Activated T-cell treated with anti-CD3 and anti-CD28 coated beads, Interleukin-2, amount 50 U/mL, for 4 hours (primary cell): ENCODE results near the gene THOC7. TPM values are rescaled to one million over a fixed set of nuclear protein-coding genes. Genes with fewer than 3 reads are reported as not detected.

Experiments
- ATAC-seq, 2 donors: fragments of 200-7000 bp; cut with Tn5 transposase; one replicate each; pipeline ENCODE4 v1.10.0; 2021
- DNase-seq: peaks from one replicate; pipeline ENCODE4 v3.0.0-alpha.2; 2020
- H3K27me3 Mint-ChIP-seq: one replicate; pipeline ENCODE4 v1.8.0; 2021; ENCODE audit warnings: low read depth, mixed read lengths
- H3K36me3 Mint-ChIP-seq: one replicate; pipeline ENCODE4 v1.8.0; 2022; ENCODE audit warnings: mixed read lengths; ENCODE audit not compliant: insufficient read depth
- H3K4me1 Mint-ChIP-seq: one replicate; pipeline ENCODE4 v1.8.0; 2021; ENCODE audit warnings: low read depth, mixed read lengths
- H3K4me3 Mint-ChIP-seq: one replicate; pipeline ENCODE4 v1.8.0; 2021; ENCODE audit warnings: mild to moderate bottlenecking, moderate library complexity, mixed read lengths
- H3K9me3 Mint-ChIP-seq: one replicate; pipeline ENCODE4 v1.8.0; 2021; ENCODE audit warnings: mixed read lengths
- total RNA-seq, 3 donors: library from RNA; stranded (reverse); gene quantifications; one replicate each; pipeline ENCODE4 v1.2.1, GENCODE V29; 2021

THOC7 gene
- total RNA-seq, 3 donors from 2014 or later: 70.5 to 80.3 (median 74.5) TPM

GRCh38 chr3:63798544-63798943, 65.1 kb downstream of the THOC7 start:
- Mint-ChIP-seq H3K4me3 (no peak overlapping the region), H3K27me3 (no peaks in the 10 kb centered on the region), H3K36me3 (no peaks in the 10 kb centered on the region), H3K4me1 (no peaks in the 10 kb centered on the region), H3K9me3 (no peaks in the 10 kb centered on the region)
- ATAC-seq: no peak
- DNase-seq: no peak

- ATAC-seq (no peak), DNase-seq (no peak)
- Mint-ChIP-seq H3K4me1 (no peaks in the 10 kb centered on the region), H3K4me3 (no peak overlapping the region), H3K27me3 (no peaks in the 10 kb centered on the region), H3K9me3 (no peaks in the 10 kb centered on the region), H3K36me3 (no peaks in the 10 kb centered on the region)
Observed at GRCh38 chr3:63795438-63795837, 68.2 kb downstream of the THOC7 start.

- ATAC-seq (no peak), DNase-seq (no peak)
- Mint-ChIP-seq H3K27me3 (no peaks in the 10 kb centered on the region), H3K36me3 (no peaks in the 10 kb centered on the region), H3K9me3 (no peaks in the 10 kb centered on the region), H3K4me3 (no peak overlapping the region), H3K4me1 (no peaks in the 10 kb centered on the region)
Observed at GRCh38 chr3:63791974-63792373, 71.6 kb downstream of the THOC7 start.

Other genes with a start within 250 kb of the THOC7 start
- gene SNTN, start 211.1 kb downstream of the THOC7 start, total RNA-seq: not detected
- gene C3orf49, start 44.5 kb downstream of the THOC7 start, total RNA-seq: not detected
- 10 to 100 TPM; 19.9 to 26.7 (median 23.7) TPM for gene ATXN7, start 62 bp upstream of the THOC7 start, total RNA-seq
- gene SCAANT1, start 48.6 kb upstream of the THOC7 start, total RNA-seq: not detected
- 100 to 1,000 TPM; 198 to 222 (median 214) TPM for gene PSMD6, start 159.7 kb upstream of the THOC7 start, total RNA-seq